D721Med (cell line): ENCODE data around the gene NEK11.

Experiments used
- DNase-seq: peaks from one replicate; pipeline ENCODE4 v3.0.0; 2011; ENCODE audit warnings: low spot score; ENCODE audit not compliant: insufficient read length
- FAIRE-seq: peaks from 2 replicates; lab custom pipeline; 2011; peaks lifted over from hg19 to GRCh38; lab: Jason Lieb, UNC
- TF ChIP-seq, protein P1 (sequence below): IDR thresholded peaks from 2 replicates; pipeline ENCODE4 v1.5.1; 2012; ENCODE audit warnings: mild to moderate bottlenecking, control low read depth; ENCODE audit not compliant: insufficient read depth; ENCODE audit errors: missing control alignments

The NEK11 gene

DNA sequence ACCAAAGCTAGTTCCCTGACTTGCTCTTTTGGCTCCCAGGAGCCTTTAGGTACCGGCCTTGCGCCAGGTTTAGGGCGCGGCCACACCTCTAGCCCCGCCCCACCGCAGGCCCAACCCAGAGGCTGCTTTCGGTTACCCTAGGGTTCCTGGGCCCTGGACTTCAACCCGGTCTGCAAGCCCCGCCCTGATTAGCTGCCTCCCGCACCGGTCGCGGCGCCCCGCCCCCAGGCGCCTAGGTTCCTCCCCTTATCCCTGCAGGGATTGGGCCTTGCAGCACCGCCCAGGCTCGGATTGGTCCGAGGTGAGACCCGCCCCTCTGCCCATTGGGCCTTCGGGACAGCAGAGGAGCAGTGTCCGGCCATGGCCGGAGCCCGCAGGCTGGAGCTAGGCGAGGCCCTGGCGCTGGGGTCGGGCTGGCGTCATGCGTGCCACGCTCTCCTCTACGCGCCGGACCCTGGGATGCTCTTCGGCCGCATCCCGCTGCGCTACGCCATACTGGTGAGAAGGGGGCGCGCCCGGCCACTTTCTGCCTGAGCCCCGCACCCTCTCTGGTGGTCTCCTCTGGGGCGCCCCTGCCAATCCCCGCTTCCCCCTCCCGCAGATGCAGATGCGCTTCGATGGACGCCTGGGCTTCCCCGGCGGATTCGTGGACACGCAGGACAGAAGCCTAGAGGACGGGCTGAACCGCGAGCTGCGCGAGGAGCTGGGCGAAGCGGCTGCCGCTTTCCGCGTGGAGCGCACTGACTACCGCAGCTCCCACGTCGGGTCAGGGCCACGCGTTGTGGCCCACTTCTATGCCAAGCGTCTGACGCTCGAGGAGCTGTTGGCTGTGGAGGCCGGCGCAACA, 355.0 kb downstream of the NEK11 start, which contains the start of gene NUDT16:
TSS of gene NUDT16 (plus strand) at position 330 of the 847 bp plus-strand sequence. CDS start at position 361, 31 bp downstream.
- peak; percentile 90 for DNase-seq
- TF ChIP-seq, protein P1, sequence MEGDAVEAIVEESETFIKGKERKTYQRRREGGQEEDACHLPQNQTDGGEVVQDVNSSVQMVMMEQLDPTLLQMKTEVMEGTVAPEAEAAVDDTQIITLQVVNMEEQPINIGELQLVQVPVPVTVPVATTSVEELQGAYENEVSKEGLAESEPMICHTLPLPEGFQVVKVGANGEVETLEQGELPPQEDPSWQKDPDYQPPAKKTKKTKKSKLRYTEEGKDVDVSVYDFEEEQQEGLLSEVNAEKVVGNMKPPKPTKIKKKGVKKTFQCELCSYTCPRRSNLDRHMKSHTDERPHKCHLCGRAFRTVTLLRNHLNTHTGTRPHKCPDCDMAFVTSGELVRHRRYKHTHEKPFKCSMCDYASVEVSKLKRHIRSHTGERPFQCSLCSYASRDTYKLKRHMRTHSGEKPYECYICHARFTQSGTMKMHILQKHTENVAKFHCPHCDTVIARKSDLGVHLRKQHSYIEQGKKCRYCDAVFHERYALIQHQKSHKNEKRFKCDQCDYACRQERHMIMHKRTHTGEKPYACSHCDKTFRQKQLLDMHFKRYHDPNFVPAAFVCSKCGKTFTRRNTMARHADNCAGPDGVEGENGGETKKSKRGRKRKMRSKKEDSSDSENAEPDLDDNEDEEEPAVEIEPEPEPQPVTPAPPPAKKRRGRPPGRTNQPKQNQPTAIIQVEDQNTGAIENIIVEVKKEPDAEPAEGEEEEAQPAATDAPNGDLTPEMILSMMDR, result no peak
- no peak for FAIRE-seq

DNA sequence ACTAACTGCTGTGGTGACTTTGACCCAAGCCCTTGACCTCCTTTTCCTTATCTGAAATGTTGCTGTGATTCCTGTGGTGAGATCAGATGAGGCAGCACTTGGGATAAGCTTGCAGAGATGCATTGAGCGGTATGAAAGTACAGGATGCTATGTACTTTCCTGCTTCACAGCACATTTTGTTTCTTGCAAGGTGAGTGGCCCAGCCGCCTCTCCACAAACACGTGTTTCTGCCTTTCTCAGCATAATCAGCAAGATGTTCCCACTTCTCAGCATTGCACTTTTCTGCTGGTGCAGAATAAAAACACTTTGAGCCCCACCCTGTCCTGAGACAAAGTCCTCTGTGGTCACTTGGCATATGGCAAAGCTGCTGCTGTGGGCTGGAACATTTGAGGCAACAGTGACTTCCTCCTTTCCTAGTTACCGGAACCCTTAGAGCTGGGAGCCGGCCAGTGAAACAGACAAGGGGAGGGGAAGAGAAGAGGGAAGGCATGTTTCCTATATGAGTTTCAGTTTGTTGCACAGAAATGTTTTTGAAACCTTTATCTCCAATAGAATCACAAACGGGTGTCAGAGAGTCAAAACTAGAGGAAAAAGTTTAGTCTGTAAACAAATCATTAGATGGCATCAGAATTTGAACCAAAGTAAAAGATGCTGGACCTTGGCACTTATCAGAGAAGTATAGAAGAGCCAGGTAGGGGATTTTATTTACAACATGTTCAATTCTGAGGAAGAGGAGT, 359.9 kb downstream of the NEK11 start:
- TF ChIP-seq, protein P1, result no peak
- FAIRE-seq (no peak), DNase-seq (no peak)

DNA sequence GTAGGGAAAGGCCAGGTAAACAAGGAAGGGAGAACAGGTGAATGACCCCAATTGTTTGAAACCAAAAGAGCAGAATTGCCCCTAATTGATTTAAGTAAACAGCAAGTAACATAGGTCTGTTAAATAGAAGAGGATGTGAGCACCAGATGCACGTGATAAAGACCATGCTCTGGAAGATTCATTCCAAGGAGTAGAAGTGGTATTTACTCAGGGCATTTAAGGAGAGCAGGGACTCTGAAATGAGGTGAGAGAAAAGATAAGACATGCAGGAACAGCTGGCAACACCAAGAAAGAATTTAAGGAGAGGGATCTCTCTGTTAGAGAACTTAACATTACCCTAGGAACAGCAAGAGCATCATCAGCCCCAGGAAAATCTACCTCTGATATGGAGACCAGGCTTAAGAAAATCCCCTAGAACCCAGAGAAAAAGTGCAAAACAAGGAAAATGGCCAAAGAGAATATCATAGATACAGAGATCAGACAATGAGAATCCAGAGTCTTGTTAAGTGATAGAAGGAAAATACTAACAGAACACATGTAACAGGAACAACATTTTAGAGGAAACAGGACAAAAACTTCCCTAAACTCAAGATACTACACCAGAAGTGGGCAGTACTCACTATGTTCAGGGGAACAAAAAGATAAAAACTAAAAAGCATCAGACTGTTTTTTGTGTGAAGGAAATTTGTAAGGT, 361.3 kb downstream of the NEK11 start:
- no peak for FAIRE-seq
- TF ChIP-seq, protein P1, result no peak
- DNase-seq, result no peak

DNA sequence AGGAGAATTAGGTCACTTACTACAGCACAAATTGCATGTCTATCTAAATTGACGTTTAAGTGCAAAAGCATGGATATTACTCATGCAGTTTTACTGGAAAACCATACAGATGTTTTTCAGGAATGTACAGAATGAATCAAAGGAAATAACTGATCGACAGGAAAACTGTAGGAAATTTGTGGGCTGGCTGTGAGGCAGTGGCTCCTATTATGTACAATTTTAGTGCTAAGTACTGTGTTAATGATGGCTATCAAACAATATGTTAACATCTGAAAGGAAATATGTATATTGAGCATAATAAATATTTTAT, 361.8 kb downstream of the NEK11 start:
- TF ChIP-seq, protein P1, result no peak
- no peak for FAIRE-seq
- no peak for DNase-seq

DNA sequence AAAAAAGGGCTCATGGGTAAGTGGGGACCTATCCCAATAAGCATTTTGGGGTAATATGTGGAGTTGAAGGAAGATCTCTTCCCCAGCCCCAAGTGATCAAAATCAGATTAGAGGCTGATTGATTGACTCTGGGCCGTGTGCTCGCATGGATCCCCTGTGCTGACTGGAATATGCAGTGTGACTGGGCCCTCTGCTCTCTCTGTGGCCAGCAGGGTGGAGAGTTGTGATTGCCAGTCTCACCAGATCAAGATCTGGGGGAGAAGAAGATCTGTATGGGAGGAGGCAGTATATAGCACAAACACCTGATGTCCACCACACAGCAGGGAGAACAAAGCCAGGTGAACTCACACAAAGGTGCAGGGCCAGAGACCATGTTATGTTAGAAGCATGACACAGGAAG, 363.7 kb downstream of the NEK11 start:
- DNase-seq (no peak), FAIRE-seq (no peak)
- TF ChIP-seq, protein P1, result no peak

DNA sequence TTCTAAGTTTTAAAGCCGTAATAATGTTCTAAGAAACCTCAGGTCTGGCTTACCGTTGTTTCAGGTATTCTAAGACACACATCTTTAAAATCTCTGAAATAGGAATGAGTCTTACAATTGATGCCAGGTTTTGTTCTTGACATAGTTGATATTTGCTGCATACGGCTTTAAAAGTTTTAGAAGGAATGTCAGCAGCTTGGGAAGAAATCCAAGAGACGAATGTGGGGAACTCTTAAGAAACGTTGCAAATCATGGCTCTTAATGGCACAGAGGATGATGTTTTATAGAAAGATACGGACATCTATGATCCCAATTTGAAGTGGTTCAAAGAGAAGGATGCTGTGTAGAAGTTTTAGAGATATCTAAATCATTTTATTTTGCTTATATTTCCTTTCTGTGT, 366.4 kb downstream of the NEK11 start:
- no peak for DNase-seq
- FAIRE-seq, result no peak
- TF ChIP-seq, protein P1, result no peak

DNA sequence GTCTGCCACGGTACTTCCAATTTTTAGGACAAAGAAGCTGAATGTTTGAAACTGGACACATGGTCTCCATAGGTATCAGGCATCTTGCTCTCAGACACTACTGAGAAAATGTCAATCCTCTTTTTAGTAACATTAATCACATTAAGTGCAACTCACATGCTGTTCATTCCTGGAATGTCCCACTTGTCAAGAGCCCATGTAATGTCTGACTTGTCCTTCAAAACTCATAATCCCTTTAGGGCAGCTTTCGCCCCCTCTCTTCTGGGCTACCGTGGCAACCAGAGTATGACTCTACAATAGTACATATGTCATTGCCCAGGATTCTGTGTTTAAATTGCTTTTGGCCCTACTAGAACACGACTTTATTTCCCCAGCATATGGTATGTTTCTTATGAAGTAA, 367.2 kb downstream of the NEK11 start:
- DNase-seq, result no peak
- TF ChIP-seq, protein P1, result no peak
- FAIRE-seq, result no peak
